ENCODE measurements around the gene CD1C. TPM values are rescaled to one million over a fixed set of nuclear protein-coding genes. Genes with fewer than 3 reads are reported as not detected.
"Not testable (repeated sequence)": the region's sequence is repeated elsewhere in the genome, so short reads cannot be mapped to it uniquely, and the experiment has no call there.

CD1C gene
- total RNA-seq, 2 donors from 2014 or later: 0.80 TPM; not detected in 1

DNA sequence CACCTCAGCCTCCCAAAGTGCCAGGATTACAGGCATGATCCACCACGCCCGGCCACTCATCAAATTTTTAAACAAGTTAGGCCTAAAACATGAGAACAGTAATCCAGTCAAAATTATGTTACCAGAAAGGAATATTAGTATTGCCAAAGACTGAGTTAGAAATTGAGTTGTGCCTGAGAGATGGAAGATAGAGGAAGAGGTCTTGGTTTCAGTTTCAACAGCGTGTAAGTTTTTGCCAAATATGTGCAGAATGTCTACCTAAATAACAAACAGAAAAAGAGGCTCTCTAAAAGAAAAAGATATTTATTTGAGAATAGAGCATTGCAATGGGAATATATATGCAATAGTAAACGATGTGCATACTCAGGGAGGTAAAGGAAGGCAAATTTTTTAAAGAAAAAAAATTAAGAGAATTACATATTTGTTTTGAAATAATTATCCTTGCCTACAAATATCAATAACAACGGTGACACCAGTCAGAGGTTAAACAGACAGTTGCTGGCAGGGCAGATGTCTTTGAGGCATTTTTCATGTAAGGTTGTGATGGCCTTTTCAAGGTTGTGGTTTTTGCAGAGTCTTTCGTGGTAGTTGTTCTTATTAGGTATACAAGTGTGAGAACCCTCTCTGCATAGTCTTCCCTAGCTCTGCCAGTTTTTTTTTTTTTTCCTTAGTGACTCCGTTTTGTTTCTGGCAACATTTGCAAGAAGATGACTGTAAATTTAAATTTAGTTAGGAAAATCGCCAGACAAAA is 43.9 kb downstream of the CD1C start:
- H3K4me1 ChIP-seq (replicated peaks): no peaks in the 10 kb centered on the region
- H3K27ac ChIP-seq: no peak overlapping the region
- H3K27me3 ChIP-seq (replicated peaks; ENCODE audit: insufficient read depth): no peaks in the 10 kb centered on the region
- H3K4me3 ChIP-seq: no peak overlapping the region
- DNase-seq (ENCODE audit: low spot score): no peak
- intact Hi-C loops (cut with DNase I): no loop called here
- no peaks in the 10 kb centered on the region for H3K36me3 ChIP-seq
- 79% methylated on average over 8 of the region's 8 CpGs for WGBS
- H3K9me3 ChIP-seq: no peaks in the 10 kb centered on the region
- no peak for TF ChIP-seq POLR2A (IDR thresholded peaks at IDR 0.05)
- no peak for TF ChIP-seq POLR2AphosphoS5 (IDR thresholded peaks at IDR 0.05)
- TF ChIP-seq, protein P1, sequence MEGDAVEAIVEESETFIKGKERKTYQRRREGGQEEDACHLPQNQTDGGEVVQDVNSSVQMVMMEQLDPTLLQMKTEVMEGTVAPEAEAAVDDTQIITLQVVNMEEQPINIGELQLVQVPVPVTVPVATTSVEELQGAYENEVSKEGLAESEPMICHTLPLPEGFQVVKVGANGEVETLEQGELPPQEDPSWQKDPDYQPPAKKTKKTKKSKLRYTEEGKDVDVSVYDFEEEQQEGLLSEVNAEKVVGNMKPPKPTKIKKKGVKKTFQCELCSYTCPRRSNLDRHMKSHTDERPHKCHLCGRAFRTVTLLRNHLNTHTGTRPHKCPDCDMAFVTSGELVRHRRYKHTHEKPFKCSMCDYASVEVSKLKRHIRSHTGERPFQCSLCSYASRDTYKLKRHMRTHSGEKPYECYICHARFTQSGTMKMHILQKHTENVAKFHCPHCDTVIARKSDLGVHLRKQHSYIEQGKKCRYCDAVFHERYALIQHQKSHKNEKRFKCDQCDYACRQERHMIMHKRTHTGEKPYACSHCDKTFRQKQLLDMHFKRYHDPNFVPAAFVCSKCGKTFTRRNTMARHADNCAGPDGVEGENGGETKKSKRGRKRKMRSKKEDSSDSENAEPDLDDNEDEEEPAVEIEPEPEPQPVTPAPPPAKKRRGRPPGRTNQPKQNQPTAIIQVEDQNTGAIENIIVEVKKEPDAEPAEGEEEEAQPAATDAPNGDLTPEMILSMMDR (IDR thresholded peaks at IDR 0.05): no peak

- 59% methylated on average over 2 of the region's 2 CpGs for WGBS
- H3K27ac ChIP-seq: no peak overlapping the region
- DNase-seq (ENCODE audit: low spot score): no peak
- TF ChIP-seq POLR2A (IDR thresholded peaks at IDR 0.05) (no peak), POLR2AphosphoS5 (IDR thresholded peaks at IDR 0.05) (no peak)
- TF ChIP-seq, protein P1 (IDR thresholded peaks at IDR 0.05): no peak
- intact Hi-C loops (cut with DNase I): no loop called here
- no peaks in the 10 kb centered on the region for H3K4me1 ChIP-seq (replicated peaks)
- H3K36me3 ChIP-seq: no peaks in the 10 kb centered on the region
- H3K27me3 ChIP-seq (replicated peaks; ENCODE audit: insufficient read depth): no peaks in the 10 kb centered on the region
- H3K4me3 ChIP-seq: no peak overlapping the region
- H3K9me3 ChIP-seq: no peaks in the 10 kb centered on the region
Measured at GRCh38 chr1:158334526-158335212, 44.9 kb downstream of the CD1C start.

DNA sequence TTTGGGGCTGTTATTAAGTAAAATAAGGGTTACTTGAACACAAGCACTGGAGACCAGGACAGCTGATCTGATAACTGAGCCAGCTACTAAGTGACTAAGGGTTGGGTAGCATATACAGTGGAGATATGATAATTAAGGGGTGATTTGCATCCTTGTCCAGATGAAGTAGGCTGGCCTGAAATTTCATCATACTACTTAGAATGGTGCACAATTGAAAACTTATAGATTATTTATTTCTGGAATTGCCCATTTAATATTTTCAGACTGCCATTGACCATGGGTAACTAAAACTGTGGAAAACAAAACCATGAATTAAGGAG is 45.5 kb downstream of the CD1C start:
- intact Hi-C loops (cut with DNase I): no loop called here
- Histone ChIP-seq H3K4me1 (replicated peaks) (no peaks in the 10 kb centered on the region), H3K27me3 (replicated peaks; ENCODE audit: insufficient read depth) (no peaks in the 10 kb centered on the region), H3K9me3 (no peaks in the 10 kb centered on the region), H3K27ac (no peak overlapping the region), H3K36me3 (no peaks in the 10 kb centered on the region), H3K4me3 (no peak overlapping the region)
- TF ChIP-seq POLR2AphosphoS5 (IDR thresholded peaks at IDR 0.05): no peak
- TF ChIP-seq POLR2A (IDR thresholded peaks at IDR 0.05): no peak
- TF ChIP-seq, protein P1 (IDR thresholded peaks at IDR 0.05): no peak
- DNase-seq (ENCODE audit: low spot score): no peak

- H3K27me3 ChIP-seq (replicated peaks; ENCODE audit: insufficient read depth); H3K9me3 ChIP-seq; intact Hi-C loops (cut with DNase I); H3K36me3 ChIP-seq; H3K4me3 ChIP-seq; H3K4me1 ChIP-seq (replicated peaks); H3K27ac ChIP-seq; DNase-seq (ENCODE audit: low spot score): not testable (repeated sequence)
- 62% methylated on average over 7 of the region's 7 CpGs for WGBS
Measured at GRCh38 chr1:158336413-158336812, 46.7 kb downstream of the CD1C start.

Other genes starting within 250 kb of the CD1C start
- gene CD1D, start 109.0 kb upstream of the CD1C start, total RNA-seq: 1 to 10 TPM; 1.3 to 3.1 TPM
- gene CD1A, start 35.5 kb upstream of the CD1C start, total RNA-seq: not detected
- gene CD1B, start 41.6 kb downstream of the CD1C start, total RNA-seq: not detected
- 1 to 10 TPM in 1 of 2 donors, under 1 TPM in 1; 0.23 to 1.2 TPM for gene CD1E, start 64.0 kb downstream of the CD1C start, total RNA-seq
- not detected for gene OR10T2, start 109.5 kb downstream of the CD1C start, total RNA-seq
- gene OR10K2, start 136.3 kb downstream of the CD1C start, total RNA-seq: not detected
- gene OR10K1, start 171.9 kb downstream of the CD1C start, total RNA-seq: not detected
- gene OR10R2, start 182.3 kb downstream of the CD1C start, total RNA-seq: not detected

Measured in prostate gland (tissue), 2 donors.